Measurements from ENCODE around the gene KIF5B.

Gene KIF5B

GRCh38 chr10:32028710-32029109 is 27.5 kb downstream of the KIF5B start:
- no peak for TF ChIP-seq CTCF (conservative IDR thresholded peaks at IDR 0.05; ENCODE audit: low read length)
- no peak for TF ChIP-seq EZH2phosphoT487 (IDR thresholded peaks at IDR 0.05; ENCODE audit: borderline replicate concordance)
- H4K20me1 ChIP-seq (ENCODE audit: insufficient read depth, low read length, poor library complexity, severe bottlenecking) = peaks cover 69% of the 10 kb centered on the region
- no peak overlapping the region for H3K4me3 ChIP-seq (ENCODE audit: low read length, poor library complexity, severe bottlenecking)
- H3K9me3 ChIP-seq (ENCODE audit: insufficient read depth, low read depth, low read length) = no peaks in the 10 kb centered on the region
- peaks cover 7% of the 10 kb centered on the region for H3K4me1 ChIP-seq (ENCODE audit: insufficient read depth, low read length, poor library complexity, severe bottlenecking)
- no peaks in the 10 kb centered on the region for H3K27me3 ChIP-seq (ENCODE audit: insufficient read depth, low read length, poor library complexity, severe bottlenecking)
- peaks cover 48% of the 10 kb centered on the region for H3K79me2 ChIP-seq (ENCODE audit: insufficient read depth, low read length)
- no peaks in the 10 kb centered on the region for H3K9me2 ChIP-seq (replicated peaks; ENCODE audit: low read depth, low read length)
- no peak overlapping the region for H3K4me2 ChIP-seq (ENCODE audit: low read depth, low read length, poor library complexity, severe bottlenecking)
- no peak overlapping the region for H3K9ac ChIP-seq (ENCODE audit: low read depth, low read length, poor library complexity, severe bottlenecking)
- H3K36me3 ChIP-seq (ENCODE audit: insufficient read depth, low read length) = peaks cover 91% of the 10 kb centered on the region
- H3F3A ChIP-seq (ENCODE audit: low read depth) = no peaks in the 10 kb centered on the region
- no peak overlapping the region for H2AFZ ChIP-seq (ENCODE audit: low read length)

GRCh38 chr10:32023264-32023663 is 33.0 kb downstream of the KIF5B start:
- Histone ChIP-seq H3K4me3 (ENCODE audit: low read length, poor library complexity, severe bottlenecking) (no peak overlapping the region), H3K4me2 (ENCODE audit: low read depth, low read length, poor library complexity, severe bottlenecking) (no peak overlapping the region), H3K4me1 (ENCODE audit: insufficient read depth, low read length, poor library complexity, severe bottlenecking) (peaks cover 6% of the 10 kb centered on the region), H4K20me1 (ENCODE audit: insufficient read depth, low read length, poor library complexity, severe bottlenecking) (peaks cover 57% of the 10 kb centered on the region), H2AFZ (ENCODE audit: low read length) (no peak overlapping the region), H3K9ac (ENCODE audit: low read depth, low read length, poor library complexity, severe bottlenecking) (no peak overlapping the region), H3K79me2 (ENCODE audit: insufficient read depth, low read length) (peaks cover 37% of the 10 kb centered on the region), H3K36me3 (ENCODE audit: insufficient read depth, low read length) (peaks cover 92% of the 10 kb centered on the region), H3K27me3 (ENCODE audit: insufficient read depth, low read length, poor library complexity, severe bottlenecking) (no peaks in the 10 kb centered on the region), H3K9me2 (replicated peaks; ENCODE audit: low read depth, low read length) (no peaks in the 10 kb centered on the region), H3K9me3 (ENCODE audit: insufficient read depth, low read depth, low read length) (no peaks in the 10 kb centered on the region), H3F3A (ENCODE audit: low read depth) (no peaks in the 10 kb centered on the region; the same call in 1 of the 2 replicates)
- TF ChIP-seq CTCF (conservative IDR thresholded peaks at IDR 0.05; ENCODE audit: low read length) = no peak
- no peak for TF ChIP-seq EZH2phosphoT487 (IDR thresholded peaks at IDR 0.05; ENCODE audit: borderline replicate concordance)

DNA sequence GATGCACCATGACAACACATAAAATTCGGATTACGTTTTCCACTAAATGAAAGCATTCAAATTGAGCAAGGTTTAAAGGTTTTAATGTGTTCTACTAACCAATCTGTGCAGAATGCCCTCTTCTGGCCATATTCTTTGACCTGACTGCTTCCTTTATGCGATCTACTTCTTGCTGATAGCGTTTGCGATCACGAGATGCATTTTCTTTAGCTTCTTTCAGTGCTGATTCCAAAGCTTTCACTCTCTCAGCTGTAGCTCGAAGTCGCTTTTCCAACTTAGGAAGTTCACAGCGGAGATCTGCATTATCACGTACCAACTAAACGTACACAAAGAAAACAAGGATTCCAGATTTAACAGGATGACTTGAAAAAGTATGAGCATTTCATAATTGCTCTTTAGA is 39.2 kb downstream of the KIF5B start:
- Histone ChIP-seq H3K4me2 (ENCODE audit: low read depth, low read length, poor library complexity, severe bottlenecking) (no peak overlapping the region), H3K9ac (ENCODE audit: low read depth, low read length, poor library complexity, severe bottlenecking) (no peak overlapping the region), H3K9me3 (ENCODE audit: insufficient read depth, low read depth, low read length) (no peaks in the 10 kb centered on the region), H3K9me2 (replicated peaks; ENCODE audit: low read depth, low read length) (no peaks in the 10 kb centered on the region), H2AFZ (ENCODE audit: low read length) (no peak overlapping the region), H3K27me3 (ENCODE audit: insufficient read depth, low read length, poor library complexity, severe bottlenecking) (no peaks in the 10 kb centered on the region), H3K36me3 (ENCODE audit: insufficient read depth, low read length) (peaks cover 98% of the 10 kb centered on the region), H3K4me1 (ENCODE audit: insufficient read depth, low read length, poor library complexity, severe bottlenecking) (no peaks in the 10 kb centered on the region), H3K79me2 (ENCODE audit: insufficient read depth, low read length) (0 out of 2 replicates have a peak, but pooled peaks cover 2% of the 10 kb centered on the region), H4K20me1 (ENCODE audit: insufficient read depth, low read length, poor library complexity, severe bottlenecking) (peaks cover 9% of the 10 kb centered on the region), H3F3A (ENCODE audit: low read depth) (no peaks in the 10 kb centered on the region; the same call in 1 of the 2 replicates), H3K4me3 (ENCODE audit: low read length, poor library complexity, severe bottlenecking) (no peak overlapping the region)
- TF ChIP-seq EZH2phosphoT487 (IDR thresholded peaks at IDR 0.05; ENCODE audit: borderline replicate concordance) (no peak), CTCF (conservative IDR thresholded peaks at IDR 0.05; ENCODE audit: low read length) (0 out of 2 replicates have a peak, but pooled peaks have one; percentile 13)
